Vagina (tissue), 2 donors: Measurements from ENCODE around the gene APOBEC3H. TPM values are rescaled to one million over a fixed set of nuclear protein-coding genes. Genes with fewer than 3 reads are reported as not detected.

ENCODE experiments used
- DNase-seq, 2 donors: peaks; one replicate each; pipeline ENCODE4 v3.0.0-alpha.2; 2017; ENCODE audit errors: extremely low spot score in 2 of 2
- H3K27ac ChIP-seq: fragments of 200-600 bp; sonication (generic); one replicate; pipeline ENCODE4 v1.5.1; 2019
- H3K27me3 ChIP-seq: fragments of 200-600 bp; sonication (generic); one replicate; pipeline ENCODE4 v1.5.1; 2019
- H3K36me3 ChIP-seq, 2 donors: fragments of 200-600 bp; sonication (generic); one replicate each; pipeline ENCODE4 v1.5.1; 2017 to 2019
- H3K4me1 ChIP-seq: fragments of 200-600 bp; sonication (generic); one replicate; pipeline ENCODE4 v1.5.1; 2019
- H3K4me3 ChIP-seq, 2 donors: fragments of 200-600 bp; sonication (generic); 1 replicate in 1 of 2; 2 replicates in 1 of 2; pipeline ENCODE4 v1.5.1; 2016 to 2019
- H3K9me3 ChIP-seq: fragments of 200-600 bp; sonication (generic); one replicate; pipeline ENCODE4 v1.5.1; 2019
- POLR2A ChIP-seq, 2 donors: fragments of 450-650 bp; IDR thresholded peaks; one replicate each; pipeline ENCODE4 v1.6.1; 2017; ENCODE audit warnings: antibody characterized with exemption in 2 of 2, mild to moderate bottlenecking in 2 of 2, moderate library complexity in 2 of 2
- POLR2AphosphoS5 ChIP-seq, 2 donors: sonication (generic); formaldehyde crosslinking; IDR thresholded peaks; one replicate each; pipeline ENCODE4 v1.9.0; 2017; ENCODE audit warnings: antibody characterized with exemption in 2 of 2, mild to moderate bottlenecking in 2 of 2, low read depth in 1 of 2; ENCODE audit not compliant: insufficient read depth in 1 of 2
- intact Hi-C: fragments of 100-400 bp; cut with DNase I; formaldehyde crosslinking; loops from one replicate; pipeline ENCODE4 v1.15.1; 2023
- total RNA-seq: library from RNA; depleted of rRNA; stranded (reverse); fragments of >200 nt; gene quantifications from one replicate; pipeline ENCODE4 v1.2.3, GENCODE V29; 2016
- TF ChIP-seq, protein P1 (sequence below), 3 experiments: fragments of 450-650 bp in 2 of 3; fragments of 200-600 bp in 1 of 3; sonication (generic) in 1 of 3; IDR thresholded peaks; one replicate each; pipeline ENCODE4 v1.5.1; 2017 to 2019; ENCODE audit warnings: antibody characterized with exemption in 3 of 3, mild to moderate bottlenecking in 2 of 3, moderate library complexity in 2 of 3

Gene APOBEC3H
- total RNA-seq, 1 donor from 2014 or later = not detected

DNA sequence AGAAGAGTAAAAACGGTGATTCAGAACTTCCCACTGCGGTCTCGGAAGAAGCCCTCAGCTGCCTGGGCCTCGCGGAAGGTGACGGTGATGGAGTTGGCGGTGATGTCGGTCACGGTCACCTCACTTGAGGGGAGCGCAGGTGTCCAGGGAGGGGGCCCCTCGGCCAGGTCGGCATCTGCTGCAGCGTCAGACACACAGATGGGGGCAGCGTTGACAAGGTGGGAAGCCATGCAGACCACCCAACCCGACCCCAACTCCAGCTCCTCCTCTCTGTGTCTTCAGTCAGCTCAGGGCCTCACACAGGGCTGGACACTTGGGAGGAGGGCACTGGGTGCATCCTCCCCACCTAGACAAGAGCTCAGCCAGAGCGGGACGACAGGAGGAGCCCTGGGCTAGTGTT is 36.8 kb downstream of the APOBEC3H start:
- no peaks in the 10 kb centered on the region for H3K9me3 ChIP-seq
- TF ChIP-seq, protein P1, sequence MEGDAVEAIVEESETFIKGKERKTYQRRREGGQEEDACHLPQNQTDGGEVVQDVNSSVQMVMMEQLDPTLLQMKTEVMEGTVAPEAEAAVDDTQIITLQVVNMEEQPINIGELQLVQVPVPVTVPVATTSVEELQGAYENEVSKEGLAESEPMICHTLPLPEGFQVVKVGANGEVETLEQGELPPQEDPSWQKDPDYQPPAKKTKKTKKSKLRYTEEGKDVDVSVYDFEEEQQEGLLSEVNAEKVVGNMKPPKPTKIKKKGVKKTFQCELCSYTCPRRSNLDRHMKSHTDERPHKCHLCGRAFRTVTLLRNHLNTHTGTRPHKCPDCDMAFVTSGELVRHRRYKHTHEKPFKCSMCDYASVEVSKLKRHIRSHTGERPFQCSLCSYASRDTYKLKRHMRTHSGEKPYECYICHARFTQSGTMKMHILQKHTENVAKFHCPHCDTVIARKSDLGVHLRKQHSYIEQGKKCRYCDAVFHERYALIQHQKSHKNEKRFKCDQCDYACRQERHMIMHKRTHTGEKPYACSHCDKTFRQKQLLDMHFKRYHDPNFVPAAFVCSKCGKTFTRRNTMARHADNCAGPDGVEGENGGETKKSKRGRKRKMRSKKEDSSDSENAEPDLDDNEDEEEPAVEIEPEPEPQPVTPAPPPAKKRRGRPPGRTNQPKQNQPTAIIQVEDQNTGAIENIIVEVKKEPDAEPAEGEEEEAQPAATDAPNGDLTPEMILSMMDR (IDR thresholded peaks at IDR 0.05) = no peak
- TF ChIP-seq POLR2A (IDR thresholded peaks at IDR 0.05) = no peak
- no peak for TF ChIP-seq POLR2AphosphoS5 (IDR thresholded peaks at IDR 0.05; ENCODE audit: insufficient read depth in 1 of 2, low read depth in 1 of 2)
- no peaks in the 10 kb centered on the region for H3K27me3 ChIP-seq
- DNase-seq = no peak
- H3K27ac ChIP-seq = no peak overlapping the region
- H3K36me3 ChIP-seq = peaks cover 0 to 22% of the 10 kb centered on the region in 2 donors
- intact Hi-C loops = no loop called here
- no peak overlapping the region for H3K4me3 ChIP-seq
- H3K4me1 ChIP-seq = peaks cover 22% of the 10 kb centered on the region

DNA sequence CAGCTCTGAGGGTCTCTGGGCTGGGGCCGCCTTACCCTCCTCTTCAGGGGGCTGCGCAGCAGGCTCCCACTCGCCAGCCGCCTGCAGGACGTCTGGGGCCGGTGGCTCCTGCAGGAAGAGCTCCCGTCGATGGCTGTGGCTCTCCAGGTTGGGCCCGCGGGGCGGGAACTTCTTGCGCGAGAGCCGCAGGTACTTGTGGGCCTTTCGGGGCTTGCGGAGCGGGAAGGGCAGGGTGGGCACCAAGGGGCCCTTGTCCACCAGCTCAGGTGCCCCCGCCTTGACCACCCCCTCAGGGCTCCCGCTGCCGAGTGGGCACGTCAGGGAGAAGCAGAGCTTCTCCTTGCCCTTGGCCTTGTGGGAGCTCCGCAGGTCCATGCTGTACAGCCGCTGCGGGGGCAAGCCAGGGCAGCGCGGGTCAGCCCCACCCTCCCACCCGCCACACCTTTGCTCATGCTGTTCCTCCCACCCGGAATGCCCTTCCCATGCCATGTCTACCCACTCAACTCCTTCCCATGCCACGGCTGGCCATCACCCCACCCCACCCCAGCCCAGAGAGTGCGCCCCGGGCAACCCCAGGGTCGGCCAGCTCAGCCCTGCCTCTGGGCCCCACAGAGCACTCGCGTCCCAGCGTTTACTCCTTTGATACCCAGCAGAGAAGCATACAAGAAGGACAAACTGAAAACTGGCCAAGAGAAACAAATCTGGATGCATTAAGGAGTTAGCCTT is 37.5 kb downstream of the APOBEC3H start:
- no peaks in the 10 kb centered on the region for H3K9me3 ChIP-seq
- TF ChIP-seq, protein P1 (IDR thresholded peaks at IDR 0.05) = no peak
- TF ChIP-seq POLR2AphosphoS5 (IDR thresholded peaks at IDR 0.05; ENCODE audit: insufficient read depth in 1 of 2, low read depth in 1 of 2) = no peak
- no peak for TF ChIP-seq POLR2A (IDR thresholded peaks at IDR 0.05)
- no peak for DNase-seq
- intact Hi-C loops = no loop called here
- no peaks in the 10 kb centered on the region for H3K27me3 ChIP-seq
- H3K4me3 ChIP-seq = no peak overlapping the region
- H3K36me3 ChIP-seq = peaks cover 0 to 22% of the 10 kb centered on the region in 2 donors
- peaks cover 22% of the 10 kb centered on the region for H3K4me1 ChIP-seq
- no peak overlapping the region for H3K27ac ChIP-seq

DNA sequence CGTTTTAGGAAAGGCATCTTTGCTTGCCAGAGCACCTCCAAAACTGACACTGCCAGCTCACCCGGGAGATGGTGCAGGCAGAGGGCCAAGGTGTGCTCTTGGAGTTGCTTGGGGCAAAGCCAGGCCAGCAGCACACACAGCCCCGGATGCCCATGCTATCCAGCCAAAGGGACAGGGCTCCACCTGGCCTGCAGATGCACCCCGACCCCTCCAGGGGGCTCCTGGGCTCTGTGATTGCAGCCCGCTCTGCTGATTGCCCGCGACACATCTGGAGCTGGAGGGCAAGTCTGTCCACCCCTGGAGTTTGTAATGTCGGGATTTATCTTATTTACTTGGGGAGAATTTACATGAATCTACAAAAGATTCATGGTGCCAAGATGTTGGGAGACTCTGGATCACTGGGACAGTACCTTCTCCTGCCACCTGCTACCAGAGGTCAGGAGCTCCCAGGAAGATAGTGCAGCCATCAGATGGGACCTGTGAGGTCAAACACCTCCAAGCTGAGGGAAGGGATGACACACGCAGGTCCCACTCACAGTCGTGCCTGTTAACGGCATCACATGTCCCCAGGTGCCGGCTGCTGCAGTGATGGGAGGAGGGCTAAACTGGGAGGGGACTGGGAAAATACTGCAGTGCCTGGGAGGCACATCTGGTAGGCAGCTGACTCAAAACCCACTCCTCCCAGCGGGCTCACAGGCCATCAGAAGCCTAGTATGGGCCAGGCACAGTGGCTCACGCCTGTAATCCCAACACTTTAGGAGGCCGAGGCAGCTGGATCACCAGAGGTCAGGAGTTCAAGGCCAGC is 38.2 kb downstream of the APOBEC3H start:
- DNase-seq = no peak
- H3K9me3 ChIP-seq = no peaks in the 10 kb centered on the region
- H3K4me3 ChIP-seq = no peak overlapping the region
- intact Hi-C loops = no loop called here
- TF ChIP-seq, protein P1 (IDR thresholded peaks at IDR 0.05) = peak in 1 of 3 experiments; percentile 14
- no peak for TF ChIP-seq POLR2AphosphoS5 (IDR thresholded peaks at IDR 0.05; ENCODE audit: insufficient read depth in 1 of 2, low read depth in 1 of 2)
- H3K36me3 ChIP-seq = peaks cover 0 to 22% of the 10 kb centered on the region in 2 donors
- H3K27me3 ChIP-seq = no peaks in the 10 kb centered on the region
- H3K27ac ChIP-seq = no peak overlapping the region
- H3K4me1 ChIP-seq = peaks cover 22% of the 10 kb centered on the region

DNA sequence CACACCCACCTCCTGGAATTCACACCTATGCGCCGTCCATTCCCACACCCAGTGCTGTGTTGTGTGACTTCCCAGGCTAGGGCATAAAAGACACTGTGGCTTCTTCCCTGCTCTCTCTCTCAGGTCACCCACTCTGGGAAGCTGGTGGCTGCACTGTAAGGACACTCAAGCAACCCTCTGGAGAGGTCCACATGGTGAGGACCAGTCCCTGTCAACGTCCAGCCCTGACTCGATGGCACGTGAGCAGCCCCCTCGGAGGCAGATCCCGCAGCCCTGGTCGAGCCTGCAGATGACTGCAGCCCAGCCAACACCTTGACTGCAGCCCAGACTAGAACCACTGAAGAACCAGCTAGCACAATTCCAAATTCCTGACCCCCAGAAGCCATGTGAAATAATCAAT is 39.3 kb downstream of the APOBEC3H start:
- no peak overlapping the region for H3K4me3 ChIP-seq
- intact Hi-C loops = no loop called here
- DNase-seq = no peak

More for the DNA sequence above, 39.3 kb downstream of the APOBEC3H start:
- H3K9me3 ChIP-seq = no peaks in the 10 kb centered on the region
- H3K4me1 ChIP-seq = peaks cover 12% of the 10 kb centered on the region
- no peak overlapping the region for H3K27ac ChIP-seq
- no peaks in the 10 kb centered on the region for H3K27me3 ChIP-seq
- TF ChIP-seq POLR2A (IDR thresholded peaks at IDR 0.05) = no peak
- no peak for TF ChIP-seq POLR2AphosphoS5 (IDR thresholded peaks at IDR 0.05; ENCODE audit: insufficient read depth in 1 of 2, low read depth in 1 of 2)
- TF ChIP-seq, protein P1 (IDR thresholded peaks at IDR 0.05) = no peak
- peaks cover 0 to 22% of the 10 kb centered on the region in 2 donors for H3K36me3 ChIP-seq
